GM12864 (cell line): ENCODE data around the gene MYL11.

Experiments
- DNase-seq: peaks from one replicate; pipeline ENCODE4 v3.0.0-alpha.2; 2011; ENCODE audit warnings: low read depth
- H3K4me3 ChIP-seq: 2 replicates; pipeline ENCODE4 v1.5.1; 2011; ENCODE audit warnings: mild to moderate bottlenecking, low read depth, low read length, control low read depth
- TF ChIP-seq, protein P1 (sequence below): IDR thresholded peaks from 2 replicates; pipeline ENCODE4 v1.5.1; 2011; ENCODE audit warnings: low read depth, mild to moderate bottlenecking, moderate library complexity, low read length, control low read depth, inconsistent platforms; ENCODE audit errors: missing control alignments

MYL11 gene

DNA sequence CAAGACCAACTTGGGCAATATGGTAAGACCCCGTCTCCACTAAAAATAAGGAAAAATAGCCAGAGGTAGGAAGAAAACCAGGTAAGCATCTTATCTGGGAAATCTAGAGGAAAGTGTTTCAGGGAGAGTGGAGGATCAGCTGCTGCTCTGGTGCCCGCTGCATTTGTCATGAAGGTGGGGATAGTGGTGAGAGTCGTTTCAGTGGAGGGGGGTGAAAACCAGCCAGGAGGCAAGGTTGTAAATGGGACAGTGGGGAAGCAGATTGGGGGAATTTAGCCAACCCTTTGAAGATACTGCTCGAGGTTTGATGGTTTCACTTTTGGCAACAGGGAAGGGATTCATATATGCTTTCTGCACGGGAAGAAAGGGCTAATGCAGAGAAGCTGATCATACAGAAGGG is 46.4 kb downstream of the MYL11 start:
- H3K4me3 ChIP-seq = no peak overlapping the region
- DNase-seq = no peak
- TF ChIP-seq, protein P1, sequence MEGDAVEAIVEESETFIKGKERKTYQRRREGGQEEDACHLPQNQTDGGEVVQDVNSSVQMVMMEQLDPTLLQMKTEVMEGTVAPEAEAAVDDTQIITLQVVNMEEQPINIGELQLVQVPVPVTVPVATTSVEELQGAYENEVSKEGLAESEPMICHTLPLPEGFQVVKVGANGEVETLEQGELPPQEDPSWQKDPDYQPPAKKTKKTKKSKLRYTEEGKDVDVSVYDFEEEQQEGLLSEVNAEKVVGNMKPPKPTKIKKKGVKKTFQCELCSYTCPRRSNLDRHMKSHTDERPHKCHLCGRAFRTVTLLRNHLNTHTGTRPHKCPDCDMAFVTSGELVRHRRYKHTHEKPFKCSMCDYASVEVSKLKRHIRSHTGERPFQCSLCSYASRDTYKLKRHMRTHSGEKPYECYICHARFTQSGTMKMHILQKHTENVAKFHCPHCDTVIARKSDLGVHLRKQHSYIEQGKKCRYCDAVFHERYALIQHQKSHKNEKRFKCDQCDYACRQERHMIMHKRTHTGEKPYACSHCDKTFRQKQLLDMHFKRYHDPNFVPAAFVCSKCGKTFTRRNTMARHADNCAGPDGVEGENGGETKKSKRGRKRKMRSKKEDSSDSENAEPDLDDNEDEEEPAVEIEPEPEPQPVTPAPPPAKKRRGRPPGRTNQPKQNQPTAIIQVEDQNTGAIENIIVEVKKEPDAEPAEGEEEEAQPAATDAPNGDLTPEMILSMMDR = no peak
